HG03039 (cell line): ENCODE measurements around the gene CNOT10.

Experiments
- ATAC-seq: cut with Tn5 transposase; IDR thresholded peaks from one replicate; pipeline ENCODE4 v1.9.1; 2021; ENCODE audit warnings: mild to moderate bottlenecking, moderate library complexity; ENCODE audit not compliant: unreplicated experiment

Gene CNOT10

GRCh38 chr3:32817558-32818228 lies 132.7 kb downstream of the CNOT10 start, which contains the start of gene TRIM71:
Gene TRIM71 (plus strand): TSS chr3:32817997. CDS start chr3:32818081, 84 bp downstream.
- ATAC-seq = no peak

GRCh38 chr3:32818229-32818969 lies 133.4 kb downstream of the CNOT10 start:
- no peak for ATAC-seq

GRCh38 chr3:32818970-32819511 lies 134.1 kb downstream of the CNOT10 start:
- ATAC-seq = no peak

- no peak for ATAC-seq
These were observed 134.8 kb downstream of the CNOT10 start for GRCh38 chr3:32819551-32820348.

GRCh38 chr3:32820430-32820829 lies 135.4 kb downstream of the CNOT10 start:
- ATAC-seq = no peak

GRCh38 chr3:32820971-32821685 lies 136.1 kb downstream of the CNOT10 start:
- ATAC-seq = no peak

GRCh38 chr3:32821686-32822296 lies 136.8 kb downstream of the CNOT10 start:
- no peak for ATAC-seq

- ATAC-seq = no peak
These were observed 137.9 kb downstream of the CNOT10 start for GRCh38 chr3:32822609-32823498.
